ENCODE measurements around the gene BEAN1.

The BEAN1 gene

GRCh38 chr16:66502020-66502913, 75.2 kb downstream of the BEAN1 start:
- DNase-seq (ENCODE audit: low read depth), result no peak
- no peak for TF ChIP-seq CTCF (conservative IDR thresholded peaks at IDR 0.05; ENCODE audit: low read depth, low read length)
- H3K4me3 ChIP-seq (ENCODE audit: low read length), result no peak overlapping the region

- TF ChIP-seq CTCF (conservative IDR thresholded peaks at IDR 0.05; ENCODE audit: low read depth, low read length), result no peak
- no peak overlapping the region for H3K4me3 ChIP-seq (ENCODE audit: low read length)
- no peak for DNase-seq (ENCODE audit: low read depth)
These were observed 75.9 kb downstream of the BEAN1 start for GRCh38 chr16:66503030-66503429.

- no peak for TF ChIP-seq CTCF (conservative IDR thresholded peaks at IDR 0.05; ENCODE audit: low read depth, low read length)
- no peak overlapping the region for H3K4me3 ChIP-seq (ENCODE audit: low read length)
These were observed 76.5 kb downstream of the BEAN1 start for GRCh38 chr16:66503612-66504011.

GRCh38 chr16:66507731-66508239, 80.7 kb downstream of the BEAN1 start:
- DNase-seq (ENCODE audit: low read depth), result no peak
- TF ChIP-seq CTCF (conservative IDR thresholded peaks at IDR 0.05; ENCODE audit: low read depth, low read length), result no peak
- no peak overlapping the region for H3K4me3 ChIP-seq (ENCODE audit: low read length)

More at GRCh38 chr16:66503612-66504011, 76.5 kb downstream of the BEAN1 start:
- DNase-seq (ENCODE audit: low read depth), result no peak

GRCh38 chr16:66508248-66508913, 81.3 kb downstream of the BEAN1 start:
- no peak overlapping the region for H3K4me3 ChIP-seq (ENCODE audit: low read length)
- DNase-seq (ENCODE audit: low read depth), result peak; percentile 89
- peak; percentile 29 for TF ChIP-seq CTCF (conservative IDR thresholded peaks at IDR 0.05; ENCODE audit: low read depth, low read length)

GRCh38 chr16:66508914-66509496, 81.9 kb downstream of the BEAN1 start:
- H3K4me3 ChIP-seq (ENCODE audit: low read length), result no peak overlapping the region
- no peak for TF ChIP-seq CTCF (conservative IDR thresholded peaks at IDR 0.05; ENCODE audit: low read depth, low read length)
- DNase-seq (ENCODE audit: low read depth), result no peak
